HEK293T (cell line): ENCODE data around the gene CDH13.

Experiments used
- BHLHE40 ChIP-seq: fragments of 450-650 bp; IDR thresholded peaks from 2 replicates; pipeline ENCODE4 v1.6.1; 2016; ENCODE audit warnings: mild to moderate bottlenecking, moderate library complexity, borderline replicate concordance
- FOXA1 ChIP-seq: fragments of 450-650 bp; IDR thresholded peaks from 2 replicates; pipeline ENCODE4 v1.6.1; 2016; ENCODE audit warnings: mild to moderate bottlenecking
- FOXM1 ChIP-seq: fragments of 450-650 bp; IDR thresholded peaks from 2 replicates; pipeline ENCODE4 v1.6.1; 2017; ENCODE audit warnings: mild to moderate bottlenecking, borderline replicate concordance
- HDGF ChIP-seq: fragments of 450-650 bp; IDR thresholded peaks from 2 replicates; pipeline ENCODE4 v1.6.1; 2017; ENCODE audit warnings: antibody characterized with exemption, borderline replicate concordance
- NFRKB ChIP-seq: fragments of 450-650 bp; IDR thresholded peaks from 2 replicates; pipeline ENCODE4 v1.6.1; 2016; ENCODE audit warnings: mild to moderate bottlenecking, moderate library complexity
- SP1 ChIP-seq: fragments of 450-650 bp; IDR thresholded peaks from 2 replicates; pipeline ENCODE4 v1.6.1; 2017
- SUZ12 ChIP-seq: fragments of 450-650 bp; IDR thresholded peaks from 2 replicates; pipeline ENCODE4 v1.6.1; 2016; ENCODE audit warnings: mild to moderate bottlenecking

DNA sequence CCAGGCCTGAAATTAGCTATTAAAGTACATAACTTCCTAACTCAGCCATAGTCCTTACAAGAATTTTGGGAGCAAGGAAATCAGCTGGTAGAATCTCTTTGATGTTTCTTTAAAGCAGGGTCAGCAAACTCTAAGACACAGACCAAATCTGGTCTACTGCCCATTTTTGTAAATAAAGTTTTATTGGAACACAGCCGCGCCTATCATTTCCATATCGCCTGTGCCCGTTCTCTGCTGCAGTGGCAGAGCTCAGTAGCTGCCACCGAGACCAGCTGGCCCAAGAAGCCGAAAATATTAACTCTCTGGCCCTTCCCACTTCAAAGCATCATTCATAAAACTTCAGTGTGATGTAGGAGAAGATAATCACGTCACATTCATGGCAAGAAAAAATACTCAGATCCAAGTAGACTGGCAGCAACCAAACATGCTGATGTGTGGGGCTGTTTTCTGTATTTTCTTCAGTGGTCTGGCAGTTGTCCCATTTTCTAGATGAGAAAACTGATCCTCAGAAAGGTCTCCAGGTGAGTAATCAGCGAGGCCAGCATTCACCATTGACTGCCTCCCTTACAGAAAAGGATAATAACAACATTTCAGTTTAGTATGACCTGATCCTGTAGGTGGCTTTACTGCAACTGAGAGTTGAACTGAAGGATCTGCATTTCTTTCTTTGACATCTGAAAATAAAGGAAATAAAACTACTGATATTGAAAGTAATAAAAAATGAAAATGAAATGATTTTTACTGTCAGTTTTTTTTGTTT lies 1163.1 kb downstream of the CDH13 start:
- no peak for TF ChIP-seq SP1
- TF ChIP-seq SUZ12, result no peak
- no peak for TF ChIP-seq HDGF
- TF ChIP-seq BHLHE40, result no peak
- no peak for TF ChIP-seq FOXA1
- no peak for TF ChIP-seq FOXM1
- no peak for TF ChIP-seq NFRKB
